GM21423 (cell line): Measurements from ENCODE around the gene ENPP1.

Source experiments
- ATAC-seq: cut with Tn5 transposase; IDR thresholded peaks from one replicate; pipeline ENCODE4 v1.9.1; 2021; ENCODE audit warnings: mild to moderate bottlenecking, moderate library complexity; ENCODE audit not compliant: unreplicated experiment

The ENPP1 gene

DNA sequence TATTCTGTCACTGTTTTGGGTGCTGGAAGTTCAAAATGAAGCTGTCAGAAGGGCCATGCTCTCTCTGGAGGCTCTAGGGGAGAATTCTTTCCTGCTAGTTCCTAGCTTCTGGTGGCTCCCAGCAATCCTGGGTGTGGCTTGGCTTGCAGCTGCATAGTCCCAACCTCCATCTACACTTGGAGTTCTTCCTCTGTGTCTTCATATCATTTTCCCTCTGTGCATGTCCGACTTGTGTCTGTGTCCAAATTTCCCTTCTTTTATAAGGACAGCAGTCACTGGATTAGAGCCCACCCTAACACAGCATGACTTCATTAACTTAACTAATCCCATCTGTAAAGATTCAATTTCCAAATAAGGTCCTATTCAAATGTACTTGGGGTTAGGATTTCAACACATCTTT lies 23.3 kb upstream of the ENPP1 start:
- no peak for ATAC-seq

DNA sequence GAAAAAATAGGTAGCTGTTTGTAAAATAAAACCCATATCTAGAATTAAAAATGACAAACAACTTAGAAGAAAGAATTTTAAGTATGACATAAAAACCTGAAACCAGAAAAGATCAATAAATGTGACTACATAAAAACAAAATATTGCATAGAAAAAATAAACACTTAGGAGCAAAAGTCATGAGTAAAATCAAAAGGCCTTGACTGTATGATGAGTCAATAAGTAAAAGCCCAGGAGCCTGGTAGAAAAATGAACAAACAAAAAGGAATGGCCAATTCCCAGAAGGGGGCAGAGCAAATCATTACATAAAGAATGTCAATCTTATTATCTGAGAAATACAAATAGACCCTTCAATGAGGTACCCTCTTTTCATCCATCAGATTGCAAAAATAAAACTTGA lies 20.7 kb upstream of the ENPP1 start:
- no peak for ATAC-seq

DNA sequence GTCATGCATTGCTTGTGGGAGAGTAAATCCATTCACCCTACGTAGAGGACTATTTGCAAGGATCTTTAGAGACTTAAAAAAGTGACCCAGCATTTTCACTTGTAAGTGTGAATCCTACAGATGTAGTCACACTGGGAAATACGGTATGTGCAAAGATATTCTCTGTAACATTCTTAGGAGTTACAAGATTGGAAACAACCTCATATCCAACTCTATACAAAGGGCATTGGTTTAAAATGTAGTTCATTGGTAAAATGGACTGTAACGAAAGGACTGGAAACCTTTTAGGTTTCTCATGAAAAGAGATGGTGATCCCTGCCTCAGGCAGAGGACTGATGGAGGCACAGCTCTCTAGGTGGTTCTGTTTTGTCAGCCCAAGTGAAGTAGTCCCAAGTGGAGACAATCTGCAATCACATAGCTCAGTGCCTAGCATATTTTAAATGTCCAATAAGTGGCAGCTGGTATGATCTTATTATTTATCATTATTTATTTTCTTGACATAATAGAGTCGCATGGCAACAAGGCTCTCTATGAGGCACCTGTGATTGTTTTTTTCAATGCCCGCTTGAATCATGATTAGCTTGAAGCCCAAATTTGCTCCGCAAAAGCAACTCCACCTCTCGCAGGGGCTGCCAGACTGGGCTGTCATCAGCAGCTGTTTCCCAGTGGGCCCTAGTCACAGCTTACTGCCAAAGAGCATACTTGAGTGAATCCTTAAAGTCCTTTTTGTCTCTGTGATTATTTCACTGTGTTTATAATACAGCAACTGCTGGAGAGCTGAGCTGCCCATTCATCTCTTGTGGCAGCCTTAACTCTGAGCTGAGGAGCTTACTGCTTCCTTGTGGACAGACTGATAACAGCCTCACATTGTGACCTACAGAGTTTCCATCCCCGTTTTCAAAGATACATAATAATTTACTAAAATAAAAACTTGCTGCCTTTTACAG lies 19.8 kb upstream of the ENPP1 start:
- ATAC-seq, result no peak

DNA sequence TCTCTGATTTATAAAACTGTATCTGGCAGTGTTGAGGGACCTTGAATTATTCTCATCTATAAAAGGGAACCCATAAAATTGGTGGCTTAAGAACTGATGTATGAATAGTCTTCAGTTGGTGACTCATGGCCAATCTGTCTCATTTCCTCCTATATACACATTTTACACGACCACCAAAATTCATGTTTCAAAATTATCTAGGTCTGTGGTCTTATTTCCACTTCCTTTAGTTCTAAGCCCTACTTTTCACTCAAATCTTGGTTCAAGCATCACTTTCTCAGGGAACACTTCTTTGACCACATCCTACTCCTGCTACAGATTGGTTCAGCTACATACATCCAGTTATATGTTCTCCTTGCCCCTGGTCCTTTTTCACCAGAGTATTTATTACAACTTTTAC lies 18.6 kb upstream of the ENPP1 start:
- ATAC-seq, result no peak

DNA sequence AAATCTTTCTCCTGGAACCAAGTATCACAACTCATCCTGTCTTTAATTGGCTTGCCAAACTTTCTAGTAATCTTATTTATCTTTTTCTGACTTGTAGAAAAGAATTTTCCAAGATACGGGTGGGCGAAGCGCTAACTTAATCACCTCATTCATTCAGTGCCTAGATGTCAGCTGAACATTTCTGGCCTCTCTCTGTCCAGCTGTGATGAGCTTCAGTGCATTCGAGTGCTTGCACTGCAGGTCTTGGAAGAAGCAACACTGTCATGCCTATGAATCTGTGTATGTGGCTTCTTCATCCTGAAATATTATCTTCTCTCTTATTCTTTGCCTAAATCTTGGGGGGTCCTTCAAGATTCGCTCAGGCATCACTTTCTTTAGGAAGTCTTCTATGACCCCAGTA lies 16.3 kb upstream of the ENPP1 start:
- ATAC-seq, result no peak

DNA sequence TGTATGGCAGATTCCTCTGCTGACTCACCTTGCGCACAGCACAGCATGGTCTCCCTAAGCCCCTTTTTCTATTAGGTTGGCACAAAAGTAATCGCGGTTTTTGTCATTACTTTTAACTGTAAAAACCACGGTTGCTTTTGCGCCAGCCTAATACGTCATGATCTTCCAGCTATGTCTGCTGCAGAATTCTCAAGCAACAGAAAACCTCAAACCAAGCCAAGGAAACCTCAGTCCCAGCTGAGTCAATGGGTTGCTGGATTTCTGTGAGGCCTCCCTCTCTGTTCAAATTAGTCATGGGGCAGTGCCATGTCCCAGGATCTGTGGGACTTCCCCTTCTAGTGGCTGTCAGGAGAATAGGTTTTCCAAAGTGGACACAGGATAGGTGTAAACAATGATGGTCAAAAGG lies 15.7 kb upstream of the ENPP1 start:
- ATAC-seq, result no peak

DNA sequence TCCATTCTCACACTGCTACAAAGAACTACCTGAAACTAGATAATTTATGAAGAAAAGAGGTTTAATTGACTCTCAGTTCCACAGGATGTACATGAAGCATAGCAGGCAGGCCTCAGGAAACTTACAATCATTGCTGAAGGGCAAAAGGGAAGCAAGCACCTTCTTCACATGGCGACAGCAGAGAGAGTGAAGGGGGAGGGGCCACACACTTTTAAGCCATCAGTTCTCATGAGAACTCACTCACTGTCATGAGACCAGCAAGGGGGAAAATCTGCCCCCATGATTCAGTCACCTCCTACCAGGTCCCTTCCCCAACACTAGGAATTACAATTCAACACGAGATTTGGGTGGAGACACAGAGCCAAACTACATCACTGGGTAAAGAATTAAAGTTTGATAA lies 12.5 kb upstream of the ENPP1 start:
- no peak for ATAC-seq

DNA sequence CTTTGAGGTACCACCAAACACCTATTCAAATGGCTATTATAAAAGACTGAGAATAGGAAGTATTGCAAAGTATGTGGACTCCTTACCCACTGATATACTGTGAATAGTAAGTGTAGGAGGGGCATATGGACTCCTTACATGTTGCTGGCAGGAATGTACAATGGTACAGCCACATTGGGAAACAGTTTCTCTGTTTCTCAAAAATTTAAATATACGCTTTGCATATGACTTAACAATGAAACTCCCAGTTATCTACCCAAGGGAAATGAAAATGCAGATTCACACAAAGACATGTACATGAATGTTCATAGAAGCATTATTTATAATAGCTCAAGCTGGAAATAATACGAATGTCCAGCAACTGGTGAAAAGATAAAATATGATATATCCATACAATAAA lies 5.5 kb upstream of the ENPP1 start:
- ATAC-seq, result no peak

DNA sequence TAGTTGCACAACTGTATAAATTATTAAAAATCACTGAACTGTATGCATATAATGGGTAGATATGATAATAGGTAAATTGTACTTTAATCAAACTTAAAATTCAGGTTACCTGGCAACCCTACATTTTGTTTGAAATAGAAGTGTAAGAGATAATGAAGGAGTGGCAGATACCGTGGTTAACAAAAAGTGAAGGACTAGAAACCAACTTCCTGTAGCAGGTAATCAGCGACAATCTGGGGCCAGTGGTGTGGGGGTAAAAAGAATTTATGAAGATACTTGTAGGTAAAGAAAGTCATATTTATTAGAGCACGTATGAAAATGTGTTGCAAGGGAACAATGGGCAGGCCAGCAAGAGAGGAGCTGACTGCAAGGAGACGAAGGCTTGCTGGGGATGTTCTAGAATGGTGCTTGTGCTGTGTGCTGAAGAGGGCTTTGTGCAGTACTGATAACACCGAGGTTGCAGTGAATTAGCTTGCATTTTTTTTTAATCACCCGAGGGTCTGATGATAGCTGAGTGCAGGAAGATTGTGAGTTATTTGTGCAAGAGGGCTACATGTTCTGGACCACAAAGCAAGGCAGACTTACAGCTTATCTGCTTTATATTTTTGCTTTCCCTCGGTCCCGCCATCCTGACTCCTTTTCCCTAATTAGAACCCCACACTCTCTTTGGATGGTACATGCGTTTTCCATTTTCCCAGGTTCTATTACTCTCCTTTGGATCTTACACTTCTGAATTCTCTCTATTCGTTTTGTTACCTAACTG lies 4.6 kb upstream of the ENPP1 start:
- no peak for ATAC-seq

DNA sequence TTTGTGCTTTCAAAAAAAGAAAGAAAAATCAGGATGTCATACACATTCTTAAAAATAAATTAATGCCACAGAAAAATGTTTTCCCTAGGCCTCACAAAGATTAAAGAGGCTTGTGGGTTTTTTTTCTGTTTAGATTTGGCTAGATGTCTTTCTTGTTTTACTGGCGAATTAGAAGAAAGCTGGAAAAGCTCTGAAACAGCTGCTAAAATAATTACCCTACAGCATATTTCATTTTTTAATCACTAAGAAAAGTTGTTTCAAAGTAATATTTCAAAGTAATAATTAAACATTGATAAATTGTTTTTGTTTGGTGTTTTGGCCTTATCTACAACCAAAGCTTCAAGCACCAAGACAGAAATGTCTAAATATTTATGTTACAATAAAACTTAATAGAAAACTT lies 3.7 kb upstream of the ENPP1 start:
- ATAC-seq, result no peak

DNA sequence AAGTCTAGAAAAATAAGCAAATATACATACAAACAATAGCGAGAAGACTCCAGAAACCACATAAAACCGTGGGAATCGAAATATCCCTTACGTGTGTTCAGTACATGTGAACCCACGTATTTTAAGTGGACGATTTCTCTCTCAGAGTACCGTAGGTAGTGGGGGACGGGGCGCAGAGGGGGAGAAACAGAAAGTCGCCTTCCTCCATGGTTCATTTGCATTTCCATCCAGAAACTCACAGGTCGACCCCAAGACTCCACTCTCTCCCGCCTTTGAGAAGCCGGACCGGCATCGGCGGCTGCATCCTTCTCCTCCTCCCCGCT lies 538 bp upstream of the ENPP1 start:
- no peak for ATAC-seq

DNA sequence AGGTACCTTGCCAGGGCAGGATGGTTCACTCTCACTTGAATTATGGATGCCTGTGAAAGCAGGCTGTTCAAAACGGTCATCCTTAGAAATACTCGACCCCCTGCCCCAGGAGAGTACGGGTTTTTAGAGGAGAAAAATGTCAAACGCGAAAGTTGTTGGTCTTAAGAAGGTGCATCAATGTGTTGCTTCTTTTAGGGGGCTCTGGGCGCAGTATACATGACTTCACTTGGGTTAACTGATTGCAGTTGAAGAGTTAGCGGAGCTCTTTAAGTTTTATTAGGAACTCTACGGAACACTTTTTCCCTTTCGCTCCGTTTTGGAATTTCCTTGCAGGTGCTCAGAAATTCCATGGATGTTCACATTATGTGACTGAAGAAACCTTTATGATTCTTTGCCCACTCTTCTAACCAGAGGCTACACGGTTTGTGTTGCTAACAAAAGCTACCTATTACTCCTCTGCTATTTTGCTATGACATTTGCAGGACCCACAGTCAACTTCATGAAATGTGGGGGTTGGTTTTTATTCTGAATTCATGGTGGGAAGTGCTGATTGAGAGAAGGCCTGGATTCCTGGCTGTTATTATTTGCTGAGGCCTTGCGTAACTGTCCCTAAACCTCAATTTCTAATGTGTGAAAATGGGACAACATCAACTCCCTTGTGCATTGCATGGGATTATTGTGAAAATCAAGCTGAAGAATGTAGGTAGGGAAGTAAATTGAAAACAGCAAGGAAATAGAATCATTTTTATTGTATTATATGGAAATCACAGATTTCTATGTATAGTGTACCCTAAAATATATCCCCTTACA lies 845 bp downstream of the ENPP1 start:
- ATAC-seq, result no peak

DNA sequence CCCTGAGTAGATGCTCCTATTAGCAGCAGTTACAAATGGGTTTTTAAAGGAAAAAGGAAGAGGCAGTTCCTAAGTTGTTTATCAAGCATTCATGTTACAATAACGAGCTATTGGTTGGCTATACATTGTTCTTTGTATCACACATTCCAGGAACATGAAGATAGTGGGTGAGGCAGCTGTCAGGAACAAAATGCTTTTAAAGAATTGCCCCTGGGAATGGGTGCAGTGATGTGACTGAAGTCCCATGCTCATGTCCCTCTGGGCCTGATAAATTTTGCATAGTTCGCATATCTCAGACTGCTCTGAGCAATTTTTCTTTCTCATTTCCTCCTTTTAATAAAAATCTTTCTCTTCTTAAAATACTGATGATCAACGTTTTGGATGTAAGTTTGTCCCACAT lies 3.7 kb downstream of the ENPP1 start:
- no peak for ATAC-seq

DNA sequence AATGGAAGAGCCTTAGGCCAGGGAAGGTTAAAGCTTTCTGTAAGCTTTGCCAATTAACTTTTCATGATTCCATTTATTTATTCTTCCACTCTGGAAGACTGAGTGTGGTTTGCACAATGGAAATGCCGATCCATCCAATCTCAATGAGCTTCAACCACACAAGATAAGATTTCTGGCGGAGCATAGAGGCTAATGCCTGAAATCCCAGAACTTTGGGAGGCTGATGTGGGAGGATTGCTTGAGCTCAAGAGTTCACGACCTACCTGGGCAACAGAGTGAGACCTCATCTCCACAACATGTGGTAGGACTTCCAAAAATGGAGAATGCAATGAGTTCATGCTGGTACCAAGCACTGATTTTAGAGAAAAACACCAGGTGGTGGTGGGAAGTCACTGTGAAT lies 6.2 kb downstream of the ENPP1 start:
- no peak for ATAC-seq

DNA sequence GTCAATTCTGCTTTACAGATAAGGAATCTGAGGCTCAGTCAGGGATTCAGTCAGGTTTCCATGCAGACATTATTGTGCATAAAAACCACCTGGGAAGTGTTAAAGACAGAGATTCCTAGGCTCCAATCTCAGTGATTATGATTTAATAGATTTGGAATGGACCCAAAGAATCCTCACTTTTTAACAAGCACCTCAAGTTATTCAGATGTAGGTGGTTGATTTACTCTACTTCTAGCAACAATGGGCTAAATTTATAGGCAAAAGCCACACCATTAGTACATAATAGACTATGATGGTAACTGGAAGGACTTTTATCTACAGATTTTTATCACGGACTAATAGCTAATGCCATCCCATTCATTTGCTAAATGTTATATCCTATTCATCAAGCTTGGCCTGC lies 9.0 kb downstream of the ENPP1 start:
- ATAC-seq, result no peak

DNA sequence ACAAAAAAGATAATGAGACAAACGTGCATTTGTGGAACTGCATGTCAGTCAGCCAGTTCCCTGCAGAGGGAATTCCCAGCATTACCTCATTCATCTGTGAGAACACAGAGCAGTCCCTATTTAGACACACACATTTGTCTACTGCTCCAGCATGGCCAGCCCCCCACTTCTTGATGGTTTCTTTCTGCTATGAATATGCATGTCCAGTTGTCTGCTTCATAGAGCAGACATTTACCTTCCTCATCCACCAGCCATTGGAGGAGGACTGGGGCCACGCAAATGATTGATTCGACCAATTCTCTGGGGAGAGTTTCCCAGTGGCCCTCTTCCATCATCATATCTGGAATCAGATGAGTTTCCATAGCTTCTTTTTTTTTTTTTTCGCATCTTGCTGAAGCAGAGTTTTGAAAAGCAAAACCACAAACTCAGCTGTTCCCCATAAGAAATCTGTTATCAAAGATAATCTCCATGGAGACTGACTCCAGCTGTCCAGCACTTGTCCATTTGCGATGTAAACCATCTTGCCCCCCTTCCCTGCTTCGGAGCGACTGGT lies 11.8 kb downstream of the ENPP1 start:
- ATAC-seq, result no peak

DNA sequence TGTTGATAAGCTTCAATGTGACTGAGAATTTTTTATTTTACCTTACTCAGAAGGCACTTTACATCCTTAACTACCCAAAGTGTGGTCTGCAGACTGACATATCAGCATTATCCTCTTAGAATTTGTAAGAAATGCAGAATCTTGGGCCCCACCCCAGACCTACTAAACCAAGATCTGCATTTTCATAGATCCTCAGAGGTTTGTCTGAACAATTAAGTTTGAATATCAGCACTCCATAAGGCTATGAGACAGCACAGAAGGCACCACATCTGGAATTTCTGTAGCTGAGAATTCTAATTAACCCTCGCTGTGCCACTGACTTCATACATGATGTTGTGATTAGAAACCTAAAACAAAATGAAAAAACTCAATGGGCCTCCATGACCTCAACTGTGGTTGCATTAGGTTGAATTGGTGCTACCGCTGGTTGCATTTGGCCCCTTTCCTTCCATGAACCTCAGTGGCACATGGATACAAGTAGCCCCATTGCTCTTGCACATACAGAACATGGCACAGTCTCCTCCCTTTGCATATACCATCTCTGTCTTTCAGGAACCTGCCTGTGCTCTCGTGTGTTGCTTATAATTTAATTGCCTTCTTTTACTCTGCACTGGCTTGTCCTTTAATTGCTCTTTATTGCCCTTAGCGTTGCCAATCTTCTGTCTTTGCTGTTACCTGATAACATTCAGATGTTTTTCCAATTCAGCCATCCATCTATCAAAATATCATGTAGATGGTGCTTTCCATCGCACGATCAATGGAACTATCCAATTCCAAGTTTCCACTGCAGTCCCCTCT lies 13.4 kb downstream of the ENPP1 start:
- no peak for ATAC-seq

DNA sequence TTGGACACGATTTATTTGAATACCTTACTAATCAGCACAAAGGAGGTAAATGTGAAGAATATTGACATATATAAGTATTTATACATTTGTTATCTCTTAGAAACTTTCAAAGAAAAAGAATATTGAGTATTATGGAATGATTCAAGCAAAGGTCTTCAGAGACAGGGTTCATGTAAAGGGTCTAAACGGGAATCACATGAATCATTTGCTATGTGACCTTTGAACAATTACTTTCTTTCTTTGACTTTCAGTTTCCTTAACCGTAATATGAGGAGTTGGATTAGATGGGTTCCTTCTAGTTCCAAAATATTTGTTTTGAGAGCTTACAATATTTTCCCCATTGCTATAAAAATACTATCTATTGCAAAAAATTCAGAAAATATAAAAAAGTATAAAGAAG lies 14.3 kb downstream of the ENPP1 start:
- no peak for ATAC-seq

DNA sequence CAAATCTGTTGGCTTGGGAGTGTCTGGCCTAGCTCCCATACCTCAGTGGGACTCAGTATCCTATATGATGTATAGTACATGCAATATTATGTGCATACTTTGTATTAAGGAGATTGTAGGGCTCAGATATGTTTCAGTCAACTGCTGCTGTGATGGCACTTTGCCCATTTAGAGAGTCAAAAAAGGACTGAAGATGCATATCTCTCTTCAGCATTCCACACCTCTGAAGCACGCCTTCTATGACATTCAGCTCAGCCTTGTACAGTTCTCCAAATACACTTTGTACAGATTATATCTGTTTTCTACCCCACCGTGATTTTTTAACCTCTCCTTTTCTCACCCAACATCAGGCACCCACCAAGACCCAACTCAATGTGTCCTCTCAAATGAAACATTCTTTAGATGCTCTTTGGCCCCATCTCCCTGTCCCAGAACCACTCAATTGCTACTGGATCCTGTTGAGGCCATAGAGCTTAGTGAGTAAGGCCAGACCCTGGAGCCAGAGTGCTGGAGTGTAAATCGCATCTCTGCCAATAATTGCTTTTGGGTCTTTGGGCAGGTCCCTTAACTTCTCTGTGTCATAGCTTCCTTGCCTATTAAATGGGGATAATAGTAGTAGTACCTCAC lies 15.6 kb downstream of the ENPP1 start:
- no peak for ATAC-seq

DNA sequence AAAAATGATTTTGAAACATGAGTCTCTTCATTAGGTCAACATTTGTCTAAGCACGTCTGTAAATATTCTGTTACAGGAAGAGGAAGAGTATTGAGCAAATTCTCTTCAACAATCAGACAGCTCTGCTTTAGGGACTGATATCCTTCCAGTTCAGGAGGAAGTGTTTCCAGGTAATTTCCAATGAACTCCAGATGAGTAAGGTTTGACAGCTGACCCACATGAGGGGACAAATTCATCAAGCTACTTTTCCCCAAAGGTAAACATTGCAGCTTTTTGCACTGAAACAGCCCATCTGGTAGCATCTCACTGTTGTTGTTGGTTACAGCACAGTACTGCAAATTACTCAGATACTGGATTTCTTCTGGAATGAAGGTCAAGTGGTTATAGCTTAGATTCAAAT lies 18.1 kb downstream of the ENPP1 start:
- no peak for ATAC-seq
